Measurements from ENCODE around the gene RAET1L.

- TF ChIP-seq CTCF (conservative IDR thresholded peaks at IDR 0.05 in 1 of 2, IDR thresholded peaks at IDR 0.05 in 1 of 2; ENCODE audit: extremely low read depth in 1 of 2, insufficient read depth in 1 of 2, low read depth in 1 of 2, low read length in 2 of 2) (peak in 1 of 2 donors; percentile 34), EZH2 (IDR thresholded peaks at IDR 0.05; ENCODE audit: borderline replicate concordance, low read length) (no peak)
Measured at GRCh38 chr6:150038202-150039062, 13.1 kb upstream of the RAET1L start.

Measured in mammary epithelial cell (primary cell).